ENCODE data around the gene PRR22. TPM values are rescaled to one million over a fixed set of nuclear protein-coding genes. Genes with fewer than 3 reads are reported as not detected.
"Not testable (repeated sequence)": the region's sequence is repeated elsewhere in the genome, so short reads cannot be mapped to it uniquely, and the experiment has no call there.

The PRR22 gene
- total RNA-seq, 2 experiments from 2014 or later, result 1.1 to 1.5 TPM

GRCh38 chr19:5762608-5763217 lies 21.8 kb downstream of the PRR22 start:
- no peak overlapping the region for H3K27ac Mint-ChIP-seq
- H3K36me3 Mint-ChIP-seq (ENCODE audit: low read depth), result no peaks in the 10 kb centered on the region
- no peak overlapping the region for H3K4me3 Mint-ChIP-seq
- no peaks in the 10 kb centered on the region for H3K9me3 Mint-ChIP-seq
- CTCF ChIA-PET, result no interaction called here
- H3K4me1 Mint-ChIP-seq (ENCODE audit: low read depth), result no peaks in the 10 kb centered on the region
- no peak for DNase-seq
- intact Hi-C loops (cut with micrococcal nuclease), result no loop called here
- no peaks in the 10 kb centered on the region for H3K27me3 Mint-ChIP-seq (ENCODE audit: low read depth)

- intact Hi-C loops (cut with micrococcal nuclease), result no loop called here
- no peaks in the 10 kb centered on the region for H3K36me3 Mint-ChIP-seq (ENCODE audit: low read depth)
- no peaks in the 10 kb centered on the region for H3K9me3 Mint-ChIP-seq
- H3K4me1 Mint-ChIP-seq (ENCODE audit: low read depth), result no peaks in the 10 kb centered on the region
- no peak overlapping the region for H3K27ac Mint-ChIP-seq
- H3K4me3 Mint-ChIP-seq, result no peak overlapping the region
- peaks cover 2% of the 10 kb centered on the region for H3K27me3 Mint-ChIP-seq (ENCODE audit: low read depth)
- CTCF ChIA-PET, result no interaction called here
- DNase-seq, result no peak
Measured at GRCh38 chr19:5753743-5754142, 30.8 kb downstream of the PRR22 start.

GRCh38 chr19:5751709-5752108 lies 32.8 kb downstream of the PRR22 start:
- H3K4me3 Mint-ChIP-seq, result no peak overlapping the region

DNA sequence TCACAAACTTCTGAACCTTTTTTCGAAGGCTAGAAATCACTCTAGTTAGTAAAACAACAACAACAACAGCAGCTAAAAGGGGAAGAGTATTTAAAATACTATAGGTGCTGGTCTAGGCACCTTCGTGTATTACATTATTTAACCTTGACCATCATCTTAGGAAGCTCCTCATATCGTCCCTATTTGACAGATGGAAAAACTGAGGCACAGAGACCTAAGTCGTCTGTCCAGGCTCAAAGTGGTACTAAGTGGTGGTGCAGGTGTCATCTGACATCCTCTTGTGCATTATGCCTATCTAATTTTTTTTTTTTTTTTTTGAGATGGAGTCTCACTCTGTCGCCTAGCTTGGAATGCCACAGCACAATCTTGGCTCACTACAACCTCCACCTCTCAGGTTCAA lies 35.0 kb downstream of the PRR22 start:
- Mint-ChIP-seq H3K27me3 (ENCODE audit: low read depth) (peaks cover 2% of the 10 kb centered on the region), H3K36me3 (ENCODE audit: low read depth) (no peaks in the 10 kb centered on the region)
- intact Hi-C loops (cut with micrococcal nuclease), result no loop called here

More at GRCh38 chr19:5751709-5752108, 32.8 kb downstream of the PRR22 start:
- Mint-ChIP-seq H3K4me1 (ENCODE audit: low read depth) (no peaks in the 10 kb centered on the region), H3K27me3 (ENCODE audit: low read depth) (peaks cover 2% of the 10 kb centered on the region), H3K27ac (no peak overlapping the region), H3K9me3 (no peaks in the 10 kb centered on the region), H3K36me3 (ENCODE audit: low read depth) (no peaks in the 10 kb centered on the region)
- DNase-seq, result no peak
- intact Hi-C loops (cut with micrococcal nuclease), result no loop called here
- CTCF ChIA-PET, result no interaction called here

DNA sequence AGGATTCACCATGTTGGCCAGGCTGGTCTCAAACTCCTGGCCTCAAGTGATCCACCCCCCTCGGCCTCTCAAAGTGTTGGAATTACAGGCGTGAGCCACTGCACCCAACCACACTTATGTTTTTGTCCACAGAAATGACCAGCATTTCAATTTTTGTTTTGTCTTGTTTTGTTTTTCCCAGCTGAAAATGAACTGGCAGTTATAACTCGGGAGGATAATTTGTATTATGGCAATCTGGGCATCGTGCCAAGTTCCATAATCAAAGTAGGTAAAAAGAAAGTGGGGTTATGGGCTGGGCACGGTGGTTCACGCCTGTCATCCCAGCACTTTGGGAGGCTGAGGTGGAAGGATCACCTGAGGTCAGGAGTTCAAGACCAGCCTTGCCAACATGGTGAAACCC lies 35.6 kb downstream of the PRR22 start:
- intact Hi-C loops (cut with micrococcal nuclease); H3K4me3 Mint-ChIP-seq; H3K4me1 Mint-ChIP-seq (ENCODE audit: low read depth); H3K27ac Mint-ChIP-seq; CTCF ChIA-PET; DNase-seq; H3K36me3 Mint-ChIP-seq (ENCODE audit: low read depth); H3K9me3 Mint-ChIP-seq; H3K27me3 Mint-ChIP-seq (ENCODE audit: low read depth): not testable (repeated sequence)

More for the DNA sequence above, 35.0 kb downstream of the PRR22 start:
- Mint-ChIP-seq H3K4me3 (no peak overlapping the region), H3K9me3 (no peaks in the 10 kb centered on the region), H3K27ac (no peak overlapping the region), H3K4me1 (ENCODE audit: low read depth) (no peaks in the 10 kb centered on the region)
- CTCF ChIA-PET, result no interaction called here
- DNase-seq, result no peak

- intact Hi-C loops (cut with micrococcal nuclease); H3K4me1 Mint-ChIP-seq (ENCODE audit: low read depth); CTCF ChIA-PET; H3K4me3 Mint-ChIP-seq; DNase-seq; H3K9me3 Mint-ChIP-seq; H3K27ac Mint-ChIP-seq; H3K36me3 Mint-ChIP-seq (ENCODE audit: low read depth); H3K27me3 Mint-ChIP-seq (ENCODE audit: low read depth): not testable (repeated sequence)
Measured at GRCh38 chr19:5744999-5745398, 39.5 kb downstream of the PRR22 start.

GRCh38 chr19:5743630-5744029 lies 40.9 kb downstream of the PRR22 start:
- no peak overlapping the region for H3K27ac Mint-ChIP-seq
- intact Hi-C loops (cut with micrococcal nuclease), result no loop called here
- H3K4me1 Mint-ChIP-seq (ENCODE audit: low read depth), result no peaks in the 10 kb centered on the region
- H3K36me3 Mint-ChIP-seq (ENCODE audit: low read depth), result no peaks in the 10 kb centered on the region
- no peak overlapping the region for H3K4me3 Mint-ChIP-seq
- H3K9me3 Mint-ChIP-seq, result peaks cover 3% of the 10 kb centered on the region
- peaks cover 2% of the 10 kb centered on the region for H3K27me3 Mint-ChIP-seq (ENCODE audit: low read depth)
- DNase-seq, result no peak
- CTCF ChIA-PET, result interaction anchor here (0.7 kb wide), 1 partner anchor 38 kb away, joined by 3 read pairs; no protein-coding TSS in a partner anchor

DNA sequence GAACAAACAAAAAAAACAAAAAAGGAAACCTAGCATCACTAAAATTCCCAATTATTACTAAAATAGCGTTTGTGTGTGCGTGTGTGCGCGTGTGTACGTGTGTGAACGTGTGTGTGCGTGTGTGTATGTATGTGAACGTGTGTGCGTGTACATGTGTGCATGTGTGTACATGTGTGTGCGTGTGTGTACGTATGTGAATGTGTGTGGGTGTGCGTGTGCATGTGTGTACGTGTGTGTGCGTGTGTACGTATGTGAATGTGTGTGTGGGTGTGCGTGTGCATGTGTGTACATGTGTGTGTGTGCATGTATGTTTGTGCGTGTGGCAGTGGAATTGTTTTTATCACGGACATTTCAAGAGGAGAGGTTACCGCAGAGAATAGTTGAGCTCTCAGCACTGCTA lies 42.5 kb downstream of the PRR22 start:
- CTCF ChIA-PET, result interaction anchor here (0.6 kb wide), 1 partner anchor 9 kb away, joined by 4 read pairs; no protein-coding TSS in a partner anchor

DNA sequence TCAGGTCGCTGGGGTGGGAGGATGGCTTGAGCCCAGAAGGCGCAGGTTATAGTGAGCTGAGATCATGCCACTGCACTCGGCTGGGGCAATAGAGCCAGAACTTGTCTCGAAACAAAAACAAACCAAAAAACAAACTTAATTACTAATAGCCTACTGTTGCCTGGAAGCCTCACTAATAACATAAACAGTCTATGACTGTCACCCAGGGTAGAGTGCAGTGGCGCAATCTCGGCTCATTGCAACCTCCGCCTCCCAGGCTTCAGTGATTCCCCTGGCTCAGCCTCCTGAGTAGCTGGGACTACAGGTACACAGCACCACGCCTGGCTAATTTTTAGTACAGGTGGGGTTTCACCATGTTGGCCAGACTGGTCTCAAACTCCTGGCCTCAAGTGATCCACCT lies 46.1 kb downstream of the PRR22 start:
- Mint-ChIP-seq H3K4me3 (no peak overlapping the region), H3K4me1 (ENCODE audit: low read depth) (no peaks in the 10 kb centered on the region), H3K36me3 (ENCODE audit: low read depth) (no peaks in the 10 kb centered on the region), H3K9me3 (peaks cover 3% of the 10 kb centered on the region), H3K27ac (no peak overlapping the region), H3K27me3 (ENCODE audit: low read depth) (no peaks in the 10 kb centered on the region)
- intact Hi-C loops (cut with micrococcal nuclease), result no loop called here
- no peak for DNase-seq
- CTCF ChIA-PET, result no interaction called here

More for the DNA sequence above, 42.5 kb downstream of the PRR22 start:
- Mint-ChIP-seq H3K4me1 (ENCODE audit: low read depth) (no peaks in the 10 kb centered on the region), H3K4me3 (no peak overlapping the region), H3K36me3 (ENCODE audit: low read depth) (no peaks in the 10 kb centered on the region), H3K27me3 (ENCODE audit: low read depth) (peaks cover 2% of the 10 kb centered on the region), H3K27ac (no peak overlapping the region), H3K9me3 (peaks cover 3% of the 10 kb centered on the region)
- DNase-seq, result no peak
- intact Hi-C loops (cut with micrococcal nuclease), result no loop called here

DNA sequence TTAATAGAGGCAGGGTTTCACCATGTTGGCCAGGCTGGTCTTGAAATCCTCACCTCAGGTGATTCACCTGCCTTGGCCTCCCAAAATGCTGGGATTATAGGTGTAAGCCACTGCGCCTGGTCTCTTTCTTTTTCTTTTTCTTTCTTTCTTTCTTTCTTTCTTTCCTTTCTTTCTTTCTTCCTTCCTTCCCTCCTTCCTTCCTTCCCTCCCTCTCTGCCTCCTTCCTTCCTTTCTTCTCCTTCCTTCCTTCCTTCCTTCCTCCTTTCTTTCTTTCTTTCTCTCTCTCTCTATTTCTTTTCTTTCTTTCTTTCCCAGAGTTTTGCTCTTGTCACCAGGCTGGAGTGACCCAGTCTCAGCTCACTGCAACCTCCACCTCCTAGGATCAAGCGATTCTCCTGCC lies 51.4 kb downstream of the PRR22 start:
- H3K4me3 Mint-ChIP-seq; H3K4me1 Mint-ChIP-seq (ENCODE audit: low read depth); H3K36me3 Mint-ChIP-seq (ENCODE audit: low read depth); H3K27ac Mint-ChIP-seq; DNase-seq; H3K27me3 Mint-ChIP-seq (ENCODE audit: low read depth); H3K9me3 Mint-ChIP-seq; intact Hi-C loops (cut with micrococcal nuclease): not testable (repeated sequence)
- CTCF ChIA-PET, result interaction anchor here (0.6 to 0.7 kb wide), 4 partner anchors 9 to 1224 kb away, joined by 3 to 5 read pairs (median 4); no protein-coding TSS in a partner anchor

Other genes starting within 250 kb of the PRR22 start
- 1 to 10 TPM in 1 of 2 experiments, under 1 TPM in 1; 0.83 to 1.0 TPM for gene TINCR, start 216.8 kb downstream of the PRR22 start, total RNA-seq
- 100 to 1,000 TPM; 108 to 118 TPM for gene SAFB2, start 162.0 kb downstream of the PRR22 start, total RNA-seq
- gene SAFB, start 161.7 kb downstream of the PRR22 start, total RNA-seq, result 100 to 1,000 TPM; 120 to 129 TPM
- 10 to 100 TPM; 43.3 to 44.8 TPM for gene MICOS13, start 104.2 kb downstream of the PRR22 start, total RNA-seq
- 1 to 10 TPM; 2.6 to 3.0 TPM for gene HSD11B1L, start 103.7 kb downstream of the PRR22 start, total RNA-seq
- gene RPL36, start 94.5 kb downstream of the PRR22 start, total RNA-seq, result 1,000 to 10,000 TPM; 1,916 to 2,003 TPM
- 100 to 1,000 TPM; 223 to 229 TPM for gene LONP1, start 64.6 kb downstream of the PRR22 start, total RNA-seq
- not detected for gene CATSPERD, start 64.1 kb downstream of the PRR22 start, total RNA-seq
- 10 to 100 TPM; 43.1 to 45.2 TPM for gene DUS3L, start 6.4 kb upstream of the PRR22 start, total RNA-seq
- gene NRTN, start 20.3 kb upstream of the PRR22 start, total RNA-seq, result under 1 TPM; 0.38 to 0.42 TPM
- not detected for gene FUT6, start 55.0 kb upstream of the PRR22 start, total RNA-seq
- not detected for gene FUT3, start 66.7 kb upstream of the PRR22 start, total RNA-seq
- gene FUT5, start 85.8 kb upstream of the PRR22 start, total RNA-seq, result under 1 TPM; 0.19 to 0.30 TPM
- gene NDUFA11, start 119.0 kb upstream of the PRR22 start, total RNA-seq, result 100 to 1,000 TPM; 226 to 228 TPM
- 1 to 10 TPM; 1.5 to 2.0 TPM for gene VMAC, start 120.1 kb upstream of the PRR22 start, total RNA-seq
- gene CAPS, start 129.5 kb upstream of the PRR22 start, total RNA-seq, result 1 to 10 TPM; 2.1 to 2.8 TPM
- gene RANBP3, start 193.4 kb upstream of the PRR22 start, total RNA-seq, result 10 to 100 TPM; 77.9 to 80.5 TPM

Data from activated naive CD4-positive, alpha-beta T cell treated with anti-CD3 and anti-CD28 coated beads for 36 hours (primary cell).